HG02642 (cell line): ENCODE results near the gene POMT1.
"Not testable (repeated sequence)": the region's sequence is repeated elsewhere in the genome, so short reads cannot be mapped to it uniquely, and the experiment has no call there.

Experiments
- ATAC-seq: cut with Tn5 transposase; IDR thresholded peaks from one replicate; pipeline ENCODE4 v1.9.1; 2021; ENCODE audit warnings: mild to moderate bottlenecking; ENCODE audit not compliant: unreplicated experiment, poor library complexity

The POMT1 gene

GRCh38 chr9:131546336-131547084 lies 43.8 kb downstream of the POMT1 start:
- ATAC-seq: no peak

GRCh38 chr9:131549186-131549585 lies 46.5 kb downstream of the POMT1 start:
- ATAC-seq: not testable (repeated sequence)

GRCh38 chr9:131550465-131550864 lies 47.7 kb downstream of the POMT1 start:
- not testable (repeated sequence) for ATAC-seq

- ATAC-seq: no peak
These were observed 49.3 kb downstream of the POMT1 start for GRCh38 chr9:131552030-131552429.

- no peak for ATAC-seq
These were observed 51.5 kb downstream of the POMT1 start for GRCh38 chr9:131554087-131554842.

- ATAC-seq: no peak
These were observed 52.2 kb downstream of the POMT1 start for GRCh38 chr9:131554843-131555351.

- no peak for ATAC-seq
These were observed 53.3 kb downstream of the POMT1 start for GRCh38 chr9:131555841-131556673.

- no peak for ATAC-seq
These were observed 55.3 kb downstream of the POMT1 start for GRCh38 chr9:131557855-131558548.

- ATAC-seq: no peak
These were observed 56.8 kb downstream of the POMT1 start for GRCh38 chr9:131559421-131560000.

GRCh38 chr9:131562032-131562959 lies 59.6 kb downstream of the POMT1 start:
- no peak for ATAC-seq

- no peak for ATAC-seq
These were observed 62.7 kb downstream of the POMT1 start for GRCh38 chr9:131565369-131565768.

- ATAC-seq: no peak
These were observed 63.4 kb downstream of the POMT1 start for GRCh38 chr9:131566158-131566557.

GRCh38 chr9:131567910-131568309 lies 65.2 kb downstream of the POMT1 start:
- no peak for ATAC-seq
